ENCODE data around the gene ANKRD40CL. TPM values are rescaled to one million over a fixed set of nuclear protein-coding genes. Genes with fewer than 3 reads are reported as not detected.

Gene ANKRD40CL
- total RNA-seq, 1 experiment from 2014 or later = not detected

DNA sequence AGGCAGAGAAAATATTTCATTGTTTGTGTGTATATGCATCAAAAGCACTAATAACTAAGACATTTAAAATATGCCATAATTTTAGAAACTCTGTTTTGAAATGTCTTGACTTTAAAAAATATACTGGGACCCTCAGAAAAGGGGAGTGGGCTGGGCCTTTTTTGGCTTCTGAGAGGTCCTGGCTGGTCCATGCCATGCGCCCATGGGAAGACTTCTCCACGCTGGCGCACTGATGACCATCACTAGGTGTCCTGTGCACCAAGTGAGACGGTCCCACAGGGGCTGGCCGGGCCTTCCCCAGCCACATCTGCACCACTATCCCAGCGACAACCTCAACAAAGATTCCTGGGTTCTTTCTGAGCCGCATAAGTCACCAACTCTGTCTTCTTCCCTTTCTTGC lies 41.1 kb upstream of the ANKRD40CL start:
- Mint-ChIP-seq H3K27ac (no peak overlapping the region), H3K4me3 (no peak overlapping the region), H3K36me3 (ENCODE audit: insufficient read depth in 1 of 3, low read depth in 3 of 3) (no peaks in the 10 kb centered on the region), H3K9me3 (no peaks in the 10 kb centered on the region), H3K27me3 (ENCODE audit: low read depth) (no peaks in the 10 kb centered on the region; the same call in none of the 2 replicates), H3K4me1 (peaks cover 4 to 5% of the 10 kb centered on the region in 2 experiments; a peak in 2 of 4 replicates)
- Histone ChIP-seq H4K8ac (replicated peaks; ENCODE audit: insufficient read length, low read depth, low read length) (no peak overlapping the region), H4K91ac (ENCODE audit: insufficient read length, low read depth, low read length) (no peak overlapping the region), H3K9me3 (ENCODE audit: control insufficient read depth, low read depth, low read length) (no peaks in the 10 kb centered on the region), H4K20me1 (ENCODE audit: control insufficient read depth, insufficient read depth, insufficient read length) (no peaks in the 10 kb centered on the region), H2AFZ (ENCODE audit: low read length) (no peak overlapping the region), H3K14ac (ENCODE audit: insufficient read depth, low read length) (no peak overlapping the region), H3T11ph (ENCODE audit: low read length) (no peak overlapping the region), H3K23ac (ENCODE audit: insufficient read length, low read depth, low read length) (no peak overlapping the region), H3K18ac (ENCODE audit: insufficient read length, low read depth, low read length) (no peak overlapping the region), H2BK12ac (ENCODE audit: insufficient read length, low read depth, low read length) (no peak overlapping the region), H3K9ac (ENCODE audit: extremely low read depth, insufficient read length, low read length) (no peak overlapping the region), H3K56ac (ENCODE audit: insufficient read length, low read depth, low read length) (no peak overlapping the region), H4K5ac (ENCODE audit: insufficient read length, low read depth, low read length) (no peak overlapping the region), H3K23me2 (ENCODE audit: insufficient read length, low read depth, low read length, poor library complexity, severe bottlenecking) (no peaks in the 10 kb centered on the region), H3K4me2 (ENCODE audit: insufficient read depth, insufficient read length, low read length) (no peak overlapping the region), H2BK15ac (ENCODE audit: low read depth, low read length) (no peak overlapping the region), H3K27ac (ENCODE audit: insufficient read length, low read depth, low read length) (no peak overlapping the region), H2AK5ac (ENCODE audit: insufficient read length, low read length) (no peak overlapping the region), H3K27me3 (ENCODE audit: insufficient read depth, low read length) (no peaks in the 10 kb centered on the region), H2BK120ac (ENCODE audit: low read depth, low read length, poor library complexity, severe bottlenecking) (no peak overlapping the region), H3K79me2 (ENCODE audit: insufficient read depth, low read length) (no peaks in the 10 kb centered on the region), H3K79me1 (ENCODE audit: insufficient read depth, low read depth, low read length, poor library complexity, severe bottlenecking) (no peaks in the 10 kb centered on the region), H2BK20ac (ENCODE audit: low read depth, low read length, poor library complexity, severe bottlenecking) (no peak overlapping the region), H2BK5ac (ENCODE audit: insufficient read length, low read length) (no peak overlapping the region), H3K4me1 (ENCODE audit: insufficient read depth, low read length) (no peaks in the 10 kb centered on the region), H3K4ac (ENCODE audit: low read depth, low read length) (no peak overlapping the region)
- no CpG with 5 or more reads among the region's 7 CpGs for WGBS (ENCODE audit: extremely low coverage, insufficient read length, low lambda C conversion rate)
- TF ChIP-seq, protein P1, sequence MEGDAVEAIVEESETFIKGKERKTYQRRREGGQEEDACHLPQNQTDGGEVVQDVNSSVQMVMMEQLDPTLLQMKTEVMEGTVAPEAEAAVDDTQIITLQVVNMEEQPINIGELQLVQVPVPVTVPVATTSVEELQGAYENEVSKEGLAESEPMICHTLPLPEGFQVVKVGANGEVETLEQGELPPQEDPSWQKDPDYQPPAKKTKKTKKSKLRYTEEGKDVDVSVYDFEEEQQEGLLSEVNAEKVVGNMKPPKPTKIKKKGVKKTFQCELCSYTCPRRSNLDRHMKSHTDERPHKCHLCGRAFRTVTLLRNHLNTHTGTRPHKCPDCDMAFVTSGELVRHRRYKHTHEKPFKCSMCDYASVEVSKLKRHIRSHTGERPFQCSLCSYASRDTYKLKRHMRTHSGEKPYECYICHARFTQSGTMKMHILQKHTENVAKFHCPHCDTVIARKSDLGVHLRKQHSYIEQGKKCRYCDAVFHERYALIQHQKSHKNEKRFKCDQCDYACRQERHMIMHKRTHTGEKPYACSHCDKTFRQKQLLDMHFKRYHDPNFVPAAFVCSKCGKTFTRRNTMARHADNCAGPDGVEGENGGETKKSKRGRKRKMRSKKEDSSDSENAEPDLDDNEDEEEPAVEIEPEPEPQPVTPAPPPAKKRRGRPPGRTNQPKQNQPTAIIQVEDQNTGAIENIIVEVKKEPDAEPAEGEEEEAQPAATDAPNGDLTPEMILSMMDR (conservative IDR thresholded peaks at IDR 0.05) = no peak
- DNase-seq = no peak

Data from H9 (cell line).